GM12878 (cell line): ENCODE results near the gene BPIFA3.

Source experiments
- EZH2 ChIP-seq: IDR thresholded peaks from 2 replicates; pipeline ENCODE4 v1.6.1; 2012; ENCODE audit warnings: low read depth, mild to moderate bottlenecking, control low read depth, inconsistent platforms, low read length, borderline replicate concordance; ENCODE audit not compliant: control insufficient read depth
- HDAC2 ChIP-seq: fragments of 200-600 bp; sonication (generic); IDR thresholded peaks from 2 replicates; pipeline ENCODE4 v1.6.1; 2017
- POLR2AphosphoS5 ChIP-seq: IDR thresholded peaks from 2 replicates; pipeline ENCODE4 v1.6.1; 2011; ENCODE audit warnings: mild to moderate bottlenecking, low read length, inconsistent platforms
- REST ChIP-seq: IDR thresholded peaks from 2 replicates; pipeline ENCODE4 v1.6.1; 2012; ENCODE audit warnings: mild to moderate bottlenecking, low read depth, low read length
- TAF1 ChIP-seq: IDR thresholded peaks from 2 replicates; pipeline ENCODE4 v1.6.1; 2011; ENCODE audit warnings: mild to moderate bottlenecking, low read depth, low read length, borderline replicate concordance
- USF1 ChIP-seq: IDR thresholded peaks from 2 replicates; pipeline ENCODE4 v1.6.1; 2011; ENCODE audit warnings: borderline replicate concordance, low read depth, mild to moderate bottlenecking, moderate library complexity, mixed read lengths, low read length; ENCODE audit not compliant: insufficient read depth; ENCODE audit errors: extremely low read length
- TF ChIP-seq, protein P1 (sequence below): IDR thresholded peaks from 2 replicates; pipeline ENCODE4 v1.6.1; 2012; ENCODE audit warnings: low read depth, low read length, improper control_type of control experiment
- TF ChIP-seq, protein P2 (sequence below), 3 experiments: IDR thresholded peaks in 2 of 3; conservative IDR thresholded peaks in 1 of 3; 2 replicates each; pipeline ENCODE4 v1.5.1; 2011; ENCODE audit warnings: low read depth in 3 of 3, low read length in 3 of 3, mild to moderate bottlenecking in 3 of 3, control low read depth in 2 of 3, moderate library complexity in 2 of 3, inconsistent platforms in 1 of 3, mixed read lengths in 1 of 3; ENCODE audit not compliant: control insufficient read depth in 2 of 3, insufficient read depth in 1 of 3; ENCODE audit errors: extremely low read depth in 1 of 3

DNA sequence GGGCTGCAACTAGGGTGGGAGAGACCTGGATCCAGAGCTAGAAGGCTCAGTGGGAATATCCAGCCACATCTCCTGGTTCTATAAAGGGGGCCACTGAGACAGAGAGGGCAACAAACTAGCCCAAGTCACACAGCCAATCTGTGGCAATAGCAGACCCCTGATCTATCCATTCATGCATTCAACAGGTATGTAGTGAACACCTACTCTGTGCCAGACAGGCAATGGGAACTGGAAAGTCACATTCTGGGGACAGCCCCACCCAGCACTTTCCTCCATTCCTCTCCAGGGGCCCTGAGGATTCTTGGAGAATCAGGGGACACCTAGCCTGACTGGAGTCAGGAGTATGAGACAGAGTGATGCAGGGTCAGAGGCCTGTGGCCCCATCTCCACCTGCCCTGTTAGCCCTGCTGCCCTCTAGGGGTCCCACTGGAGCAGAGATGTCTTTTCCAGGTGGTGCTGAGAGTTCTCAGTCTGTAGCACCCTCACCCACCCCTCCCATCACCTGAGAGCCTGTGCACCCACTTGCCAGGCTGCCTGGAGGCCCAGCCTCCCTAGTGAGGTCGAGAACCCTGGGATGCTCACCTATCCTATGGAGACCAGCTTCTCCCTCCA, 35.6 kb upstream of the BPIFA3 start:
- TF ChIP-seq TAF1: no peak
- no peak for TF ChIP-seq HDAC2
- TF ChIP-seq USF1: no peak
- TF ChIP-seq EZH2: no peak
- no peak for TF ChIP-seq POLR2AphosphoS5
- TF ChIP-seq REST: no peak
- TF ChIP-seq, protein P1, sequence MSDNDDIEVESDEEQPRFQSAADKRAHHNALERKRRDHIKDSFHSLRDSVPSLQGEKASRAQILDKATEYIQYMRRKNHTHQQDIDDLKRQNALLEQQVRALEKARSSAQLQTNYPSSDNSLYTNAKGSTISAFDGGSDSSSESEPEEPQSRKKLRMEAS: no peak
- TF ChIP-seq, protein P2, sequence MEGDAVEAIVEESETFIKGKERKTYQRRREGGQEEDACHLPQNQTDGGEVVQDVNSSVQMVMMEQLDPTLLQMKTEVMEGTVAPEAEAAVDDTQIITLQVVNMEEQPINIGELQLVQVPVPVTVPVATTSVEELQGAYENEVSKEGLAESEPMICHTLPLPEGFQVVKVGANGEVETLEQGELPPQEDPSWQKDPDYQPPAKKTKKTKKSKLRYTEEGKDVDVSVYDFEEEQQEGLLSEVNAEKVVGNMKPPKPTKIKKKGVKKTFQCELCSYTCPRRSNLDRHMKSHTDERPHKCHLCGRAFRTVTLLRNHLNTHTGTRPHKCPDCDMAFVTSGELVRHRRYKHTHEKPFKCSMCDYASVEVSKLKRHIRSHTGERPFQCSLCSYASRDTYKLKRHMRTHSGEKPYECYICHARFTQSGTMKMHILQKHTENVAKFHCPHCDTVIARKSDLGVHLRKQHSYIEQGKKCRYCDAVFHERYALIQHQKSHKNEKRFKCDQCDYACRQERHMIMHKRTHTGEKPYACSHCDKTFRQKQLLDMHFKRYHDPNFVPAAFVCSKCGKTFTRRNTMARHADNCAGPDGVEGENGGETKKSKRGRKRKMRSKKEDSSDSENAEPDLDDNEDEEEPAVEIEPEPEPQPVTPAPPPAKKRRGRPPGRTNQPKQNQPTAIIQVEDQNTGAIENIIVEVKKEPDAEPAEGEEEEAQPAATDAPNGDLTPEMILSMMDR (IDR thresholded peaks at IDR 0.05 in 2 of 3, conservative IDR thresholded peaks at IDR 0.05 in 1 of 3; ENCODE audit: control insufficient read depth in 2 of 3, extremely low read depth in 1 of 3, insufficient read depth in 1 of 3, low read depth in 3 of 3, low read length in 3 of 3): no peak
